GM21423 (cell line): ENCODE results near the gene DPPA3.
A peak's percentile ranks its signal among the peaks of the same experiment; 100 is the strongest.
"Not testable (repeated sequence)": the region's sequence is repeated elsewhere in the genome, so short reads cannot be mapped to it uniquely, and the experiment has no call there.

ENCODE experiments used
- ATAC-seq: cut with Tn5 transposase; IDR thresholded peaks from one replicate; pipeline ENCODE4 v1.9.1; 2021; ENCODE audit warnings: mild to moderate bottlenecking, moderate library complexity; ENCODE audit not compliant: unreplicated experiment

DPPA3 gene

DNA sequence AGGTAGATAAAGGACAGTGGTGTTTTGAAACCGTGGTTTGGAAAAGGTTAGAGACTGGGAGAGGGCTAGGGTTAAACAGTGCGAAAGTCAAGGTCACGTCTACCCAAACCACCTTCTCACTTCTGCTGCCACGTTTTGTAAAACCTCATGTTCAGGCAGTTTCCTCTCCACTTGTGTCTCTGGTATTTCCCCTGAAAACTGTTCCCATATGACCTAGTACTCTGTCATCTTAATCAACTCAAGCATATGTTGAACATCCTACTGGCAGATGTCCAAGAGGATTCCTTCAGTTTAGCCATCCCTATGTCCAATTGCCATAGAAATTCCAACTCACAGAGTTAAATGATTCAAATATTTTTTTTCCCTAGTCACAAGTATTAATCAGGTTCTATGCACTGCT is 18.5 kb downstream of the DPPA3 start:
- no peak for ATAC-seq

DNA sequence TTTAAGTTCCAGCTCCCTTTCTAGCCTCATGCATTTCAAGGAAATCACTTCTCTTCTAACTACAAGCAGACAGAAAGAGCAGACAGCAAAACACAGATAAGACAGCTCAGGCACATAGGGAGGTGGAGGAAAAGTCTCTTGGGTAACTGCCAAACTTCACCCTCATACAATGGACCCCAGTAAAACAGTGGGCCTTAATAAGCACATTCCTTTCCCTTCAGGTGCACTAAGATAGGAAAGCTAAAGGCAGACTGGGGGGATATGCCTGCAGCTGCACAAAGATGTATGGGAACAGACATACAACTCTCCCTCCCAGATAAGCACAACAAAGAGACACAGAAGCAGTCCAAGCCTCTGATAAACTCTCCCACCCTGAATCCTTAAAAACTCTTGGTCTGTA is 19.8 kb downstream of the DPPA3 start:
- ATAC-seq, result not testable (repeated sequence)

GRCh38 chr12:7731486-7731885 is 20.3 kb downstream of the DPPA3 start:
- ATAC-seq, result no peak

- no peak for ATAC-seq
Measured at GRCh38 chr12:7732993-7733392, 21.8 kb downstream of the DPPA3 start.

GRCh38 chr12:7747246-7747645 is 36.0 kb downstream of the DPPA3 start, which contains the start of gene CLEC4C:
Gene CLEC4C (minus strand): TSS chr12:7747375. CDS start chr12:7747348, 27 bp downstream.
- no peak for ATAC-seq

DNA sequence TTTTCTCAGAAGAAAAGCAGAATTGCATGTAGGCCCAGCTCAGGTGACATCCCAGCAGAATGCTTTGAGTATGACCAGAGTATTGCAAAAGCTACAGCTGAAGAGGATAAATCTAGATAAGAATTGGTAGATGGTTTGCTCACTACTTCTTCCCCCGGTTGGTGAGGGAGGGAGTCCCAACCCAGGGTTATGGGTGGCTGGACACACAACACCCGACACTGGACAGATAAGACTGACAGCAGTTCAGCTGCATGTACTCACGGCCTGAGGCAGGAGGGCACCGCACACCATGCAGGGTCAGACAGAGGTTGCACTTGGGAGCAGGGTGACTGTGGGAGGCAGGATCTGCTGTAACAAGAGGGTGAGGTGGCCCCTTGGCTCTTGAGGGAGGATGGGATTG is 37.6 kb downstream of the DPPA3 start:
- ATAC-seq, result no peak

GRCh38 chr12:7749442-7749841 is 38.2 kb downstream of the DPPA3 start:
- ATAC-seq, result no peak

DNA sequence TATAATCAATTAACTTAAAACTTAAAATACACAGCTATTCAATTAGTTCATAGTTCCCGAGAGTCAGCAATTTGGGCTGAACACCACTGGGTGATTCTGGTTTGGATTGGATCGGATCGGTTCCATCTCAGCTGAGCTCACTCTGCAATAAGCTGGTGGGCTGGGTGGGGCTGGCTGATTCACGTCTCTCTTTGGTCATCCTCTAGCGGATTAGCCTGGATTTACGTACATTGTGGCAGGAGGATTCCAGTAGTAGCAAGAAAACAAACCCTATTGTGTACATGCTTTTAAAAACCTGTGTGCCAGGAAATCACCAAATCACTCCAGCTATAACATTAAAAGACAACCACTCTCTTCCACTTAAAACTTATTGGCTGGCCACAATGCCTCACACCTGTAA is 39.1 kb downstream of the DPPA3 start:
- no peak for ATAC-seq

DNA sequence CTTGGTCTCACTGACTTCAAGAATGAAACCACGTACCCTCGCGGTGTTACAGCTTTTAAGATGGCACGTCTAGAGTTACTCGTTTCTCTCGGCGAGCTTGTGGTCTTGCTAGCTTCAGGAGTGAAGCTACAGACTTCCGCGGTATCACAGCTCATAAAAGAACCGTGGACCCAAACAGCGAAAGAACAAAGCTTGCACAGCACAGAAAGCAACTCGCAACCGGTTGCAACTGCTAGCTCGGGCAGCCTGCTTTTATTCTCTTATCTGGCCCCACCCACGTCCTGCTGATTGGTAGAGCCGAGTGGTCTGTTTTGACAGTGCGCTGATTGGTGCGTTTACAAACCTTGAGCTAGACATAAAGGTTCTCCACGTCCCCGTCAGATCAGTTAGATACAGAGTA is 40.2 kb downstream of the DPPA3 start:
- no peak for ATAC-seq

GRCh38 chr12:7751941-7752922 is 41.0 kb downstream of the DPPA3 start:
- peak; percentile 67 for ATAC-seq

GRCh38 chr12:7755668-7756067 is 44.4 kb downstream of the DPPA3 start:
- ATAC-seq, result not testable (repeated sequence)

DNA sequence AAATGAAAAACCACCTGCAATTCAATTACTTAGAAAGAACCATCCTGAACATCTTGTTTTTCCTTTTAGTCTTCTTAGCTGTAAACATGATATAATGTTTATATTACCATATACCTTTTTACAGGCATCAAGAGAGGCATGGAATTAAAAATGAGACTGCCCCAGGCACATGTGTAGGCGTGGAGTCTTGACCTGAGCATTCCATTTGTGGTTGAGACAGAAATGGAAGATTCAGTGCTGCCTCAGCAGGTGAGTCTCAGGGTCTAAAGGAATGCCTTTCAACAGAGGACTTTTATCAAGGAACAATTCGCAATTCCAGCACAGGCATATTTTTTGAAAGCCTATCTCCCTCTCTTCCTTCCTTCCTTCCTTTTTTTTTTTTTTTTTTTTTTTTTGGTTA is 45.8 kb downstream of the DPPA3 start:
- ATAC-seq, result no peak

DNA sequence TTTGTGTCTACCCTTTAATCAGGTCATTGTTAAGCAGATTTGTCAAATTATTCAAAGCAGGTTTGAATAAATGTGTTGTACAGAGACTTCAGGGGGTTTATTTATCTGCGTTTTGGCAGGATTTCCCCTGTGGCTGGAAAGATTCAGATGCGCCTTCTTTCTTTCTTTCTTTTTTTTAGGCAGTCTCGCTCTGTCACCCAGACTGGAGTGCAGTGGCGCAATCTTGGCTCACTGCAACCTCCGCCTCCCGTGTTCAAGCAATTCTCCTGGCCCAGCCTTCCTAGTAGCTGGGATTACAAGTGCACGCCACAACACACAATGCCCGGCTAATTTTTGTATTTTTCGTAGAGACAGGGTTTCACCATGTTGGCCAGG is 47.5 kb downstream of the DPPA3 start:
- ATAC-seq, result no peak
